Activated T-cell treated with anti-CD3 and anti-CD28 coated beads, Interleukin-2, amount 50 U/mL, for 48 hours (primary cell): ENCODE measurements around the gene KCNQ2.

ENCODE experiments used
- DNase-seq, 2 experiments: peaks; one replicate each; pipeline ENCODE4 v3.0.0-alpha.2; 2020

Gene KCNQ2

DNA sequence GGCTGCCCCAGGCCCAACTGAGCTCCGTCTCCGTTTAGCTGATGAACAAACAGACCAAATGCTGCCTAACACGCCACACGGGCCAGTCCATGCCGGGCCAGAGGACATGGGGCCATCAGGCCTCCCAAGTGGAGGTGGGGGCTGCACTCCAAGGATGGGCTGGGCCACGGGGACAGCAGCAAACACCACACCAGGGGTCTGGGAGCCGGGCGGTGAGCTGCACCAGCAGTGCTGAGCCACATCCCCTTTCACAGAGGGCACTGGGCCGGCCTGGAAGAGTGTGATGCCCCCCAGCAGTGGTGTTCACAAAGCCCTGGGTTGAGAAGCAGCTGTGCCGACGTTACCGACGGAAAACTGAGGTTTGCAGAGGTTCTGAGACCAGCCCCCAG is 2.7 kb downstream of the KCNQ2 start:
- no peak for DNase-seq

DNA sequence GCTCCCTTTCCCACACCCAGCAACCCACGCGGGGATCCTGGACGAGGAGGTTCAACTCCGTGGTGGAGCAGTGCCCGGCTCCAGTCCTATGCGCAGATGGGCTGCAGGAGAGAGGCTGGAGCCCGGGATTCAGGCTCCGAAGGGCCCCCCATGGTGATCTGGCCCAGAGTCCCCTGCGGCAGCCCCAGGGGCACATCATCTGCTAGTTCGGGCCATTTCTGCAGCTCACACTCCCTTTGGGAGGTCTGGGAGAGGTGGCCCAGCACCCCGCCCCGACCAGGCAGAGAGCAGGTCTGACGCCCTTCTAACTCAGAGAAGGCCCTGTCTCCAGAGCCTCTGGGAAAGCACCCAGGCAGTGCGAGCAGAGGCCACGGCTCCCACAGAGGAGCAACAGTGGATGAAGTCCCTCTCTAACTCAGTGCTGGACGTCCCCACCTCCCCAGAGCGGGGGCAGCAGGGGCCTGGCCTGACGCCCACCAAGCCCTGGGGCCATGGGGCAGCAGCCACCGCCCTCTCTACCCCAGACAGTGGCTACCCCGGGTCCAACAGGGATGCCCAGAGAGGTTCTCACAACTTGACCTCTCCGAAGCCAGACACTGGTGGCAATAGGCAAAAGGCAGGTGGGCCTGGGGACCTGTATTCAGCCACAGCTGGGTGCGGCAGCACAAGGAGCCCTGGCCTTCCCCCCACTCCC is 3.3 kb downstream of the KCNQ2 start:
- DNase-seq, result no peak

DNA sequence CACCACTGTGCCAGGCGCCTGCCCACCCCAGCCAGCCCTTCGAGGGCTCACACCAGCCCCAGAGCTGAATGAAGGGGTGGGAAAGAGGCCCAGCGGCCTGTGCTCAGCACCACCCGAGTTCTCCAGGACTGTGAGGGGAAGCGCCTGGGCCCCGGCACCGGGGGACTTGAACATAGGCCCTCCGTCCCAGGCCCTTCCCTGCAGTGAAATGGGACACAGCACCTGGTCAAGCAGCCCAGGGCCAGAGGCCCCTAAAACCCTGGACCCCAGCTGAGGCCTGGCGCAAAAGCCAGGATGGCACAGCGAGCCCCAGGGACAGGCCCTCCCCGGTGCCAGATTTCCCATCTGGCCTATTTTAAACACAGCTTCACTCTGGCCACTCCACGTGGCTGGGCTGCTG is 4.0 kb downstream of the KCNQ2 start:
- DNase-seq, result no peak

DNA sequence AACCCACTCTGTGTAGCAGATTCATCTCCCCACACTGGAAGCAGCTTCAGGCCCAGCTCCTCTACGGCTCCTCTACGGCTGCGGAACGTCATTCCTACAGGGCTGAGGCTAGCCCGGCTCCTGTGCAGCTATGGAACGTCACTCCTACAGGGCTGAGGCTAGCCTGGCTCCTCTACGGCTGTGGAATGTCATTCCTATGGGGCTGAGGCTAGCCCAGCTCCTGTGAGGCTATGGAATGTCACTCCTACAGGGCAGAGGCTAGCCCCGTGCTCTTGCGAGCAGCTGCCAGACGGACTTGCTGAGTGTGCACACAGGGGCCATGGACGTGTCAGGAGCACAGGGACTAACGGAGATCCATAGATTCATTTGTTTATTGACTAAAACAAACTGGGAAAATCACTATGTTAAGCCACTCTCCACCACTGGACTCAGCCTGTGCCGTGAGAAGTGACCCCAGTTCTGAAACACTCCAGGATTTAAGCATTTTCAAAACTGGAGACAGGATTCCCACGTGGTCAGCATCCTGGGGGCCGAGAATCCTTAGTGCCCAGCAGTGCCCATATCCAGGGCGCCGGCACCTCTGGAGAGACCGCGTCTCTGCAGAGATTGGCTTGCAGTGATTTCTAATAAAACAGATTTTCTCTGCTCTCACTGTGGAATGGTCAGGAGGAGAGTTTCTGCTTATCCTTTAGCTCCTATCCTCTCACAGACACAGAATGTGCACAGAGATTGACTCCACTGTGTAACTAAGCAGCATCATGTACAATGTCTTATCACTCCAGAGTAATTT is 5.0 kb downstream of the KCNQ2 start:
- no peak for DNase-seq

DNA sequence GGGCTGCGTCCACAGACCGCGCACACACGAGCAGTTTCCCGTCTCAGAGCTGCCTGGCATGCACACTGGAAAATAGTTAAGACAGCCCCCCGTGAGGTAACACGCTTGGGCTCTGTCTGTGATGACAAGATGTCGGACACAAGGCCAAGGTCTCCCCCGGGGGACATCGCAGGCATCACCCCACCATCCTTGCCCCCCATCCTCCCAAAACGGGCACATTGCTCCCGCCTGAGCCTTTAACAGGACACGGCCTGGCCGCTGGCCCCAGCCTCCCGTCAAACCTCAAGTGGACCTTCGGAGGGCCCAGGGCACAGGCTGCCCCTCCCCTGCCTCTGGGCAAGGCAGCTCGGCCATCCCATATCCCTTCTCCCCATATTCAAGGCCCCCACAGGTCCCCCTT is 5.6 kb downstream of the KCNQ2 start:
- DNase-seq, result no peak

DNA sequence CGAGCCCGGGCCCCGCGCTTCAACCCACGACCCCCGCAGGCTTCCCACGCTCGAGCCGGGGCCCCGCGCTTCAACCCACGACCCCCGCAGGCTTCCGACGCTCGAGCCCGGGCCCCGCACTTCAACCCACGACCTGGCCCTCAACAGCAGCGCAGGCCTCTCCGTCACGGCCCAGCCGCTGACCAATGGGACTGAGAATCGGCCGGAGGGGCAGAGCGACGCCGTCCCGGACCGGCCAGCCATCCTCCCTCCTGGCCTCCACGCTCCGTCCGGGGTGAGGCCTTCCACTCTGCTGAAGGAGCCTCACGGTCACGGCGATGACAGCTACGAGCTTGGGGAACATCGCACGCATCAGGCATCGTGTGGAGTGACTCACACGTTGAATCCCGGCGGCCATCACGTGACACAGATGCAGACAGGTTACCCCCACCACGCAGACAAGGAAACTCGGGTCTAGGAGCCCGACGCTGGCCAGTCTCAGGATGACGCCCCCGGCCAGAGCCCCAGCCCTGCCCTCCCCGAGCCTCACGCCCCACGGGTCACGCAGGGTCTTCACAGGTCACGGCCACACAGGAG is 6.1 kb downstream of the KCNQ2 start:
- no peak for DNase-seq

DNA sequence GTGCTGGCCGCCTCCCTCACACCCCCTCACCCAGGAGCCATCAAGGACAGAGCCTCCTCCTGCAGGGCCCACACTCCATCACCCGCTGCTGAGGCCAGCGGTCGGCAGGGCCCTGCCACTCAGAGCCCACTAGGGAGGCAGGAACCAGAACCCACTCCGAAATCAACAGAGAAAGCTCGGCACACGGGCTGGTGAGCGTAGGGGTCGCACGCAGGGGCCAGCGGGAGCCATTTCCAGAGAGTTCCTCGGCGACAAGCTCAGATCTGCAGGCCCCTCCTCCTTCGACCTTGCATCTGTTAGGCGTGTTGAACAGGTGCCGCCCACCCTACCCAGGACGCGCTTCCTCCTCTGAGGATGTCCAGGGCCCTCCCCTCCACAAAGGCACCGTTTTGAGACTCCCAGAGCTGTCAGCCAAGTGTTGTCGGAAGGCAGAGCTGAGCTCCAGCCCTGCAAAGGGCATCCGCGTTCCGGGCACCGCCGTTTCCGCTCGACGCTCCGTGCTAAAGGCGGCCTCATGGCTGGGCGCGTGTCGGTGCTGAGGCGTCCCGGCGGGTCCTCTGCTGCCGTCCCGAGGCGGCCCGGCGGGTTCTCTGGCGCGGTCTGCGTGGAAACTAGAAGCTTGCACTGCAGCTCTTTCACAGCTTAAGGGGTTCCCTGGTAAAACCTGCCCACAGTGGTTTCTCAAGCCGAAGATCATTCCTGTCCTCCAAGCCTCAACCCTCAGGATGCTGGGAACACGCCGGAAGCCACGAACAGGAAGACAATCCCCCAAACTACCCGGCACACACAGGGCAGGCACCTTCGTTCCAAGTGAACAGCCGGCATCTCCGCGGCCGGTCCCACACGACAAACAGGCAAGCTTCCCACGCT is 6.8 kb downstream of the KCNQ2 start:
- DNase-seq, result no peak

DNA sequence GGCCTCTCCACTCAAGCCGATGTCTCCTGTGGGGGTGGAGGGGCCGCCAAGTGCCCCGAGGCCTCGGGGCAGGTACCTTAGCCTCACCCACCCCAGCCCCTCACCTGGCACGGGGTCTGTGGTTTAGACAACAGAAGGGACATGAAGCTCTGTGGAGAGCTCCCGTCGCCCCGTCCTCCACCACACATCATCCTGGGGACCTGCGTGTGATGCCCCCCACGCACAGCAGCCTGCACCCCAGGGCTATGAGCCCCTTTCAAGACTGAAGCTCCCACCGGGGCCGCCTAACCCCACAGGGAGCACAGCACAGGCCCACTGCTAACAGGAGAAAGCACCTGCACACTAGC is 8.2 kb downstream of the KCNQ2 start:
- DNase-seq, result no peak

DNA sequence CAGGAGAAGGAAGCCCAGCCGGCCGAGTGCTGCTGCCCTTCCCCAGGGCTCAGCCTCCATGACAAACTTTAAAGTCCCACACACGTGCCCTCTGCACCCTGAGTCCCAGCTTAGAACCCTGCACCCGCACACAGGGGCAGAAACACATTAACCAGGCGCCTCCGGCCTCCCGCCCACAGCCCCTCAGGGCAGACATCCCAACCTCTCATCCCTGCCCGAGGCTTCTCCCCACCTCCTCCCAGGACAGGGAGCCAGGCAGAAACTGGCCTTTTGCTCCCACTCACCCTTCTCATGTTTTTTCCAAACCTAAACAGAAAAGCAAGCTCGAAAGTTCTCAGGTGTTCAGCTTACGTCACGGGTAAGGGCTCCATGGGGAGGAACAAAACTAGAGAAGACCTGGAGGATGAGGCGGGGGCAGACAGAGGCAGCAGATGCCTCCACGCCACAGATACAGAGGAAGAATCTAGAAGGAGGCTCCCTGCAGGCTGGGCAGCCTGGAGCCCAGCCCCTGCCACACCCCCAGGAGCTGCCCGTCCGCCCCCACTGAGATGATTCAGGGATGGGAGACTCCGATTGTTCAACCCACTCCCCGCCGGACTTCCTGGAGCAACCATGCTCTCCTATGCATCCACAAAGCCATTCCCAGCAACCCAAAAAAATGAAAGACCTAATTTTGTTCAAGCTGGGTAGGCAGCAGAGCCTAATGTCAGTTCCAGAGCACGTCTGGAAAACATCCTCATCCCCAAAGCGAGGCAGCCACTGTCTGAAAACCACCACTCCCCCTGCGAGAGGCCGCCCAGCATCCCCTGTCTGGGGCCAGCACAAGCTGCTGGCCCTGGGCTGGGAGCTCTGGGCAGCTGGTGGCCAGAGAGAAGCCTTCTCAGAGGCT is 8.8 kb downstream of the KCNQ2 start:
- no peak for DNase-seq

DNA sequence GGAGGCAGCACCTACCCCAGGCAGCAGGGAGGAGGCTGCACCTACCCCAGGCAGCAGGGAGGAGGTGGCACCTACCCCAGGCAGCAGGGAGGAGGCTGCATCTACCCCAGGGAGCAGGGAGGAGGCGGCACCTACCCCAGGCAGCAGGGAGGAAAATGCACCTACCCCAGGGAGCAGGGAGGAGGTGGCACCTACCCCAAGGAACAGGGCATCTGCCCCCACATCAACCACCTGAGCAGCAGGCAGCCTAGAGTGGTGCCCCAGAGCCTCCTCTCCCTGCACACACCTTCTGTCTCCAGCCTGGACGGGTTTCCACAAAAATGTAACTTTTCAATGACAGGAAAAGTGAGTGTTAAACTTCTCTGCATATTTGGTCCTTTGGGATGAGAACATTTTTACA is 10.2 kb downstream of the KCNQ2 start:
- DNase-seq, result no peak

DNA sequence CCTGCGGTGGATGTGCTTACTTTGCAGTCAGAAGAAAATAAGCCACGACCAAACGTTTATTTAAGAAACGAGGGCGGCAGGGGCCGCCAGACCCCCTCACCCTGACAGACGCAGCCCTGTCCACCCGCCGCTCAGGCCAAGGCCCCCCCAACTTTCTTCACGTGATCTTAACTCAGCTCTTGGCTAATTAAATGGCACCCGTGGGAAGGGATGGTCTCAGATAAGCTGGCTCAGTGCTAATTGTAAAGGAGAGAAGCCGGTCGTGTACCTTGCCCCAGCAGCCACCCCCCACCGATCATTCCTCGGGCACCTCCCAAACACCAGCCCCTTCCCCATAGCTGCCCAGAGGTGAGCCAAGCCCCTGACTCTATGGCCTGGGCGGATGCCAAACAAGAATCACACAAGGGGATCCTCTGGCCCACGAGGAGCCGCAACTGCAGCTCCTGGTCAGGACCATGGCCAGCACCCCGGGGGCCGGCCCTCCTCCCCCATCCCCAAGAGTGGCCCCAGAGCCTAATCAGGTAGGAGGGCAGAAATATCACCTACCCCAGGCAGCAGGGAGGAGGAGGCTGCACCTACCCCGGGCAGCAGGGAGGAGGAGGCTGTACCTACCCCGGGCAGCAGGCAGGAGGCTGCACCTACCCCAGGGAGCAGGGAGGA is 11.2 kb downstream of the KCNQ2 start:
- no peak for DNase-seq

DNA sequence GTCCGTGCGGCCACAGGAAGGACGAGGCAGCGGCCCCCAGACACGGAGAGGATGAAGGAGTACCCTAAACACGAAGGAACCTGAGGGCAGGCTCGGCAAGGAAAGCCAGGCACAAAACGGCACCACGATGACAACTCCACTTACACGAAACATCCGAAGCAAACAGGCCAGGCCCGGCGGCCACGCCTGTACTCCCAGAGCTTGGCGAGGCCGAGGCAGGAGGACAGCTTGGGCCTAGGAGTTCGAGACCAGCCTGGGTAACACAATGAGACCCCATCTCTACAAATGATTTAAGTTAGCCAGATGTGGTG is 13.4 kb downstream of the KCNQ2 start:
- no peak for DNase-seq

DNA sequence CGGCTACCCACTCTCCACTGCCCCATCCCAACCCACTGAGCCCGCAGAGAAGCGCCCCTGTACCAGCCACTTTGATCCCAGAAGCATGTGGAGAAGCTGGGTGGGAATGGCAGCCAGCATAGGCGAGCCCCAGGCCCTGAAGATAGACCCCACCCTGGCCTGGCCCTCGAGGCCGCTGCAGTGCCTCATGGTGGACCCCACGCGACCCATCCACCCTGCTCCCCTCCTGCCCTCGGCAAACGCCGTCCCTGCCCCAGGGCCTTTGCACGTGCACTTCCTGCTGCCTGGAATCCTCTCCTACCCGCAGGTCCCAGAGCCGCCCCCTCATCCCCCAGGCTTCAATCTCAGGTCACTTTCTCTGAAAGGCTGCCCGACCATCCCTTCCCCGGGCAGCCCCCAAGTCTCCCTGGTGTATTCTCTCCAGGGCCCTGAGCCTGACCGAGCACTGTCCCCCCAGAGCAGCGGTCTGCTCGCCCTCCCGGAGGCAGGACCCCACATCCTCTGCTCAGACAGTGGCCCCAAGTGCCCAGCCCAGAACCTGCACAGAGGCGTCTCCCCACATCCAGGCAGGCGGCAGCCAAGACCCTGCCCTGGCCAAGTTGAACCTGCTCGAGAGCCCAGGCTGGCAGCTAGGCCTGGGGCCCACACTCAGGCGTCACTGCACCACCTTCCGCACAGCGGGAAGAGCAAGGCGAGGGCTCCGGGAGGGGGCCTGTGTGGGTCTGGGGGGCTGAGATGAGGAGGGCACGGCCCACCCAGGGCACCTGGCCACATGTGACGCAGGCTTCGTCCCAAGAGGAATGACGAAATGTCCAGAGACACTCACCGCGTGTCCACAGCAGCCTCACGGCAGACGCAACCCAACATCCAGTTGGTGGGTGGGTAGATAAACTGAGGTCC is 14.0 kb downstream of the KCNQ2 start:
- DNase-seq, result no peak

DNA sequence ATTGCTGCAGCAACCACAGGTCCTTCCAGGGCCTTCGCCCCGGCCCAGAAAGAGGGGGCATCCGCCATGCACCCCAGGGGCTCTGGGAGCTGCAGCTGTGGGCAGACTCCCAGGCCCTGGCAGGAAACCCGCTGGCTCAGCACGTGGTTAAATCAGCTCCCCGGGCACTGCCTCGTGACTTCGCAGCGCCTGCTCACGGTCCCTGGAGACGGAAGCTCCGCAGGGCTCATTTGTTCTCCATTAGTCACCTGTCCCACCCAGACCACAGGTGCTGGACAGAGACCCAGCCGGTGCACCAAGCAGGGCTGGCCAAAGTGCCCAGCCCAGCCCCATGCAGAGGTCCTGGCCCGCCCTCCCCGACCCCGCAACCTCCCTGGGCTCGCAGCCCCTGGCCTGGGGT is 14.7 kb downstream of the KCNQ2 start:
- no peak for DNase-seq

DNA sequence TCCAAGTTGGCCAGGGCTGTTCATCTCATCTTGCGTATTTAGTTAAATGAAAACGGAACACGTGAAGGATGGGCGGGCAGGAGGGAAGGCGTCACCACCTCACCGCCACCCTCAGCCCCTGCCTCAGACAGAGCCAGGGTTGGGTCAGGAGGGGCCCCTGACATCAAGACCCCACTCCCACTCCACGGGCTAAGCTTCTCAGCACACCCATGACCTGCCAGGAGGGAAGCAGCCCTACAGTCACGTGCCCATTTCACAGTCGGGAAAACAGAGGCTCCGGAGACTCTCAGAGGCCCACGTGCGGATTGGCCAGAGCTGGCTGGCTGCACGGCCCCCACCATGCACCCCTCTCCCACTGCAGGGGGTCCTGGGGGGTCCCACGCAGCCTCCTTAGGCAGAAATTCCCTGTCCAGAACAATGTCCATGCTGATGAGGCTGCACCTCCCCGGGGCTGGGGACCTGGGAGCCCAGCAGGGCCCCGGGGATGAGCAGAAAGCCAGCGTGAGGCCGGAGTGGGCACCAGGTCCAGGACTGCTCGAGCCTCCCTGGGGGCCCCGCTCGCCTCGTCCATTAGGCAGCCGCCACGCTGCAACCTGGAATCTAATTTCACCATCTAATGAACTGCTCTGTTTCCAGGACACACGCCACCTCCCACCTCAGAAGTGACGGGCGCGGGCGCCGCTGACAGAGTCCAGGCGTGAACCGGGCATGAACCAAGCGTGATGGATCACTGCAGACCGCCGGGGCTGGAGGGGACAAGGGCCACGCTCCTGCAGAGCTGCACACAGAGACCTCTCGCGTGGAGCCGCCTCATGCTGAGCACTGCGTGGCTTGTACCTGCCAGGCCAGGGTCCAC is 15.8 kb downstream of the KCNQ2 start:
- DNase-seq, result no peak

DNA sequence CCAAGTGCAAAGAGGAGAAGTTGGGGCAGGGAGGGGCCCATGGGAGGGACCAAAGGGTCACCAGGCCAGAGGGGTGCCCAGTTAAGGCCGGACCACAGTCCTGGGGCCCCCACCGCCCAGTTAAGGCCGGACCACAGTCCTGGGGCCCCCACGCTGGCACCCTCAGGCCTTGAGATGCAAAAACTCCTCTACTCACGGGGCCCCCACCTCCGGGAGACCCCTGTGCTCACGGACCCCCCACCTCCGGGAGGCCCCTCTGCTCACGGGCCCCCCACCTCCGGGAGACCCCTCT is 16.9 kb downstream of the KCNQ2 start:
- no peak for DNase-seq

DNA sequence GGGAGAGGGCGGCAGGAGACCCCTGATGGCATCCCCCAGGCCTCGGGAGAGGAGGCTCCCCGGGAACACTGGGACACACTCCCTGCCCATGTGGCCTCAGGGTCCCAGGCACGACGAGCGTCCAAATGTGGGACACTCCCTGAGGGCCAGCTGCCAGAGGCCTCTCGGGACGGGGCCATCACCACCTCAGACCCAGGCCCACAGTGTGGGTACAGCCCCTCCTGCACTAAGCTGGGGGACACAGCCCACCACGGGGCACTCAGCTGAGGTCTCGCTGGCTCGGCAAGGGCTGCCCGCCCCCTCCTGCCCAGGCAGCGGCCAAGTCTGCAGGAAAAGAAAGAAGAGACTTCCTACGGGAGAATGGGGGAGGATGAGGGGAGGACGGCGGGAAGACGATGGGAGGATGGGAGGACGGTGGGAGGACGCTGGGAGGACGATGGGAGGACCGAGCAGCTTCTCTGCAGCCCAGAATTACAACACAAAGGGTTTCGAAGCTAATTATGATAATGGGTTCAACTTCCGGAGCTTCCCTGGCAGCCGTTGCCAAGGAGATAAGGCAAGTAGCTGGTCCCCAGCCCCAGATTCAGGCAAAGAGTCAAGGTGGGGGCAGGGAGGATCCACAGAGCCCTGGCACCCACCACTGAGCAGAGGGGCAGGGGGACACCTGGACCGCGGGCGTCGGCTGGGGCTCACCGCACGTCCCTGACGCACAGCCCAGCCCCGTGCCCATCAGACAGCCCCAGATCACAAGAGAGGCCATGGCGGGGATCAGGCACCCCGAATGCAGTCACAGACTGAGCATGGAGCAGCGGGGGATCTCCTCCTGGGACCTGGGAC is 17.5 kb downstream of the KCNQ2 start:
- no peak for DNase-seq

DNA sequence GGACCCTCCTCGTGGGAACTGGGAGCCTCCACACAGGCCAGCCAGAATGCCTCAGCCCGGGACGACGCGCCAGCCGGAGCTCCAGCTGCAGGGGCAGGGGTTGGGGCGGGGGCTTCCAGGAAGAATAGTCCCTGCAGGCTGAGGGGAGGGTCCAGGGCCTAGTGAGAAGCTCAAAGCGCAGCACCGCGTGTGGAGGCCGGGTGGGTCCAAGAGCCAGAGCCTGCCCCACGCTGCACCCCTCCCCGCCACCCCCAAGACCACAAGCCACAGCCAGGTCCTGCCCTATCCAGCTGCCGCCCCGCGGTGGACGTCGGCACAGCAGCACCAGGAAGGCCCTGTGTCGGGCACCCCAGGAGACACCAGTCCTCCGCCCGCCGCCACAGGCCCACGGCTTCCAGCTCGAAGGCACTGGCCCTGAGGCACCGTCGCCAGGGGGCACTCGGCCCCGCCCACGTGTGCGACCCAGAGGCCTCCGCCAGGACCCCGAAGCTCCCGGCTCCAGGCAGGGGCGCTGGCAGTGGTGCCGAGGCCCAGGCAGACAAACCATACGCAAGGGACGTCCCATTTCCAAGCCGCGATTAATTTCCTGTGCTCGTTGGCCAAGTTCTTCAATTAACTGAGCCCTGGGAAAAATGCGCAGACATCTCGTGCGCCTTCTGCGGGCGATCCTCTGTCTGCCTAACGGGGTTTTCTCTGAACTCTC is 19.5 kb downstream of the KCNQ2 start:
- peak in 1 of 2 experiments; percentile 50 for DNase-seq

DNA sequence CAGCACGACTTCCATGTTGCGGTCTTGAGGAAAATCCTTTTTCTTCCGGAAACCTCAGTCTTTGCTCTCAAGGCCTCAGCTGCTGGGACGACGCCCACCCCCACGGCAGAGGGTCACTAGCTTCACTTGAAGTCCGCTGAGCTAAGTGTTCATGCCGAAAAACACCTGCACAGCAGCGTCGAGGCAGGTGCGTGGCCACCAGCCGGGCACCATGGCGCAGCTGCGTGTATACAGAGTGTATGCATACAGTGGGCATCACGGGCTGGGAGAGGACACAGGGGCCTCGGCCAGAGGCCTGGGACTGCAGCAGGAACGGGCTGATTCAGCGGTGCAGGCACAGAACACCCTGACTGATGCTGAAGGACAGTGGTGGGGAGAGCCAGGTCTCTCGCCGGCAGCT is 20.1 kb downstream of the KCNQ2 start:
- no peak for DNase-seq
